CD14-positive monocyte (primary cell): ENCODE results near the gene CDKAL1. TPM values are rescaled to one million over a fixed set of nuclear protein-coding genes. Genes with fewer than 3 reads are reported as not detected.

ENCODE experiments used
- DNase-seq, 3 donors: peaks; one replicate each; pipeline ENCODE4 v3.0.0-alpha.2; 2011 to 2022
- H2AFZ ChIP-seq: 2 replicates; pipeline ENCODE4 v1.6.0; 2012; ENCODE audit warnings: mild to moderate bottlenecking, low read depth, low read length, inconsistent platforms; ENCODE audit not compliant: insufficient read depth, poor library complexity, severe bottlenecking
- H3K27ac ChIP-seq, 2 donors: 1 replicate in 1 of 2; 2 replicates in 1 of 2; pipeline ENCODE4 v1.5.1; 2012 to 2013; ENCODE audit warnings: low read length in 2 of 2, control low read depth in 1 of 2, inconsistent platforms in 1 of 2, low read depth in 1 of 2, mild to moderate bottlenecking in 1 of 2
- H3K27me3 ChIP-seq, 2 donors: one replicate each; pipeline versions ENCODE4 v1.6.0 to v1.6.1; 2011 to 2013; ENCODE audit warnings: low read length in 2 of 2; ENCODE audit not compliant: control insufficient read depth in 2 of 2, insufficient read depth in 2 of 2
- H3K36me3 ChIP-seq, 2 donors: replicated peaks in 1 of 2; 1 replicate in 1 of 2; 2 replicates in 1 of 2; pipeline versions ENCODE4 v1.5.1 to v1.6.1; 2012 to 2013; ENCODE audit warnings: low read length in 2 of 2, control low read depth in 1 of 2, inconsistent platforms in 1 of 2, mild to moderate bottlenecking in 1 of 2; ENCODE audit not compliant: insufficient read depth in 2 of 2, control insufficient read depth in 1 of 2
- H3K4me1 ChIP-seq, 2 donors: 1 replicate in 1 of 2; 2 replicates in 1 of 2; pipeline versions ENCODE4 v1.5.1 to v1.6.1; 2012 to 2013; ENCODE audit warnings: low read length in 2 of 2, control low read depth in 1 of 2, inconsistent platforms in 1 of 2, mild to moderate bottlenecking in 1 of 2, moderate library complexity in 1 of 2; ENCODE audit not compliant: insufficient read depth in 2 of 2, control insufficient read depth in 1 of 2
- H3K4me2 ChIP-seq: replicated peaks from 2 replicates; pipeline ENCODE3; 2012; ENCODE audit warnings: low read length, moderate library complexity, mild to moderate bottlenecking; ENCODE audit not compliant: poor library complexity, severe bottlenecking; ENCODE audit errors: extremely low read depth
- H3K4me3 ChIP-seq, 3 experiments: fragments of 200-600 bp in 1 of 3; sonication (generic) in 1 of 3; replicated peaks in 1 of 3; 1 replicate in 2 of 3; 2 replicates in 1 of 3; pipeline ENCODE4 v1.5.1; 2011 to 2013; ENCODE audit warnings: low read length in 3 of 3, mild to moderate bottlenecking in 3 of 3, control low read depth in 2 of 3, low read depth in 2 of 3, inconsistent platforms in 1 of 3, moderate library complexity in 1 of 3
- H3K79me2 ChIP-seq: 2 replicates; pipeline ENCODE4 v1.6.0; 2012; ENCODE audit warnings: mild to moderate bottlenecking, control low read depth, inconsistent platforms, low read length, moderate library complexity; ENCODE audit not compliant: insufficient read depth
- H3K9ac ChIP-seq: 2 replicates; pipeline ENCODE4 v1.6.0; 2017; ENCODE audit warnings: low read length, mild to moderate bottlenecking; ENCODE audit not compliant: insufficient read depth, poor library complexity, severe bottlenecking
- H3K9me3 ChIP-seq, 2 donors: replicated peaks in 1 of 2; 1 replicate in 1 of 2; 2 replicates in 1 of 2; pipeline versions ENCODE4 v1.5.1 to v1.6.1; 2012 to 2013; ENCODE audit warnings: low read length in 2 of 2, control low read depth in 1 of 2; ENCODE audit not compliant: control insufficient read depth in 1 of 2, insufficient read depth in 1 of 2
- H4K20me1 ChIP-seq: 2 replicates; pipeline ENCODE4 v1.6.0; 2012; ENCODE audit warnings: mild to moderate bottlenecking, low read length, control low read depth, moderate library complexity; ENCODE audit not compliant: insufficient read depth
- H3K27ac Mint-ChIP-seq, 7 donors: one replicate each; pipeline ENCODE4 v1.8.0; 2020; ENCODE audit warnings: mild to moderate bottlenecking in 7 of 7, mixed read lengths in 7 of 7, moderate library complexity in 6 of 7, inconsistent platforms in 2 of 7
- H3K27me3 Mint-ChIP-seq, 3 donors: one replicate each; pipeline ENCODE4 v1.8.0; 2021 to 2022; ENCODE audit warnings: low read depth in 3 of 3, mild to moderate bottlenecking in 3 of 3, mixed read lengths in 3 of 3, moderate library complexity in 3 of 3, inconsistent platforms in 1 of 3
- H3K36me3 Mint-ChIP-seq, 2 donors: one replicate each; pipeline ENCODE4 v1.8.0; 2020; ENCODE audit warnings: mixed read lengths in 2 of 2, inconsistent platforms in 1 of 2, mild to moderate bottlenecking in 1 of 2
- H3K4me1 Mint-ChIP-seq: one replicate; pipeline ENCODE4 v1.8.0; 2020; ENCODE audit warnings: mild to moderate bottlenecking, mixed read lengths
- H3K4me3 Mint-ChIP-seq, 2 donors: one replicate each; pipeline ENCODE4 v1.8.0; 2020; ENCODE audit warnings: mild to moderate bottlenecking in 2 of 2, mixed read lengths in 2 of 2, moderate library complexity in 1 of 2
- H3K9me3 Mint-ChIP-seq, 7 donors: one replicate each; pipeline ENCODE4 v1.8.0; 2020 to 2022; ENCODE audit warnings: mixed read lengths in 7 of 7, mild to moderate bottlenecking in 6 of 7, moderate library complexity in 6 of 7, inconsistent platforms in 2 of 7
- CTCF ChIP-seq: fragments of 200-600 bp; IDR thresholded peaks from one replicate; pipeline ENCODE4 v1.8.0; 2022; ENCODE audit warnings: antibody characterized with exemption, mild to moderate bottlenecking
- WGBS: methylation state at CpG from one replicate; pipeline ENCODE4 v1.1.5; 2013; ENCODE audit warnings: missing lambda C conversion rate; ENCODE audit not compliant: insufficient coverage; 5-methylcytosine and 5-hydroxymethylcytosine counted together
- intact Hi-C, 2 donors: fragments of 100-400 bp; cut with micrococcal nuclease; formaldehyde crosslinking; loops; one replicate each; pipeline versions ENCODE4 v1.15.0 to v1.15.1; 2023
- polyA plus RNA-seq, 3 donors: library from polyadenylated mRNA; depleted of rRNA in 1 of 3; unstranded in 2 of 3; stranded (reverse) in 1 of 3; fragments of 300-500 nt in 2 of 3; fragments of >200 nt in 1 of 3; fragmentation: Illumina TruSeq in 2 of 3; gene quantifications; 1 replicate in 2 of 3; 2 replicates in 1 of 3; pipeline ENCODE4 v1.2.3, GENCODE V29; 2012 to 2021

The CDKAL1 gene
- polyA plus RNA-seq, 3 donors, result 3.2 to 12.4 (median 8.3) TPM

DNA sequence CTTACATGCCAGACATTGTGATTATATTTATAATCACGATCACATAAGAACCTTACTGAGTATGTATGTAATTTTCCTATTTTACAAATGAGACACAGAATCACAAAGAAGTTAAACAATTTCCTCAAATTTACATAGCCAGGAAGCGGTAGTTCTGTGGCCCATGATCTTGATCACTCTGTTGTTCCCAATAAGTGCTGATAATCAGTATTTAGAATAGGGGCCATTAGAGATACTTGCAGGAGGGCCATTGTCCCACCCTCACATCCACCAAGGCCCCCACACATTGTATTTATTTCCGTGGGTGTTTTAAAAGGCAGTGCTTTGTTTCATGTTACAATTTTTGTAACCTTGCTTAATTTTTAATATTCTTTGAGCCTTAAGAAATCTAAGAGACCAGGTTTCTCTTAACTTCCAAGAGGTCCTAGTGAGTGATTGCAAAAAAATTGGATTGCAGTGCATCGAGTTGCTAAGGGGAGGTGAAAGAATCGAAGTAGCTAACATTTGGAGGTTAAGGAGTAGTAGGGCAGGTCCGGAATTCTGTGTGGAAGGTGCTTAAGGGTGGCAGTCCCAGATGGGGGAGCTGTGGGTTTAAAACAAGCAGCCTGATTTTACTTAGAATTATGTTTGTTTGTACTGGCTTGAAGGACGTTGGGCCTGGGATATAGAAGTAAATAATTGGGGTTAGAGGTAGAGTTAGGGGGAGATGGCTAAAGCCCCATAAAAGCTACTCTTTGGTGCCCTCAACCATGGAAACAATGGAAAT lies 339.4 kb downstream of the CDKAL1 start:
- no peak overlapping the region for H3K4me3 ChIP-seq
- no peak for DNase-seq
- H3K79me2 ChIP-seq, result no peaks in the 10 kb centered on the region
- no peak overlapping the region for H3K4me3 Mint-ChIP-seq
- no peaks in the 10 kb centered on the region for H3K9me3 ChIP-seq
- H3K4me2 ChIP-seq, result no peak overlapping the region
- TF ChIP-seq CTCF, result no peak
- no peaks in the 10 kb centered on the region for H3K4me1 ChIP-seq
- no peaks in the 10 kb centered on the region for H3K4me1 Mint-ChIP-seq
- no peaks in the 10 kb centered on the region for H4K20me1 ChIP-seq
- H2AFZ ChIP-seq, result no peak overlapping the region
- H3K36me3 Mint-ChIP-seq, result no peaks in the 10 kb centered on the region
- H3K36me3 ChIP-seq, result no peaks in the 10 kb centered on the region
- no peaks in the 10 kb centered on the region for H3K27me3 Mint-ChIP-seq
- H3K9me3 Mint-ChIP-seq, result peaks cover 0 to 2% (median 0%) of the 10 kb centered on the region in 7 donors
- H3K27ac Mint-ChIP-seq, result no peak overlapping the region
- no peak overlapping the region for H3K9ac ChIP-seq
- WGBS, result 88% methylated on average over 4 of the region's 7 CpGs
- no peaks in the 10 kb centered on the region for H3K27me3 ChIP-seq
- no peak overlapping the region for H3K27ac ChIP-seq
- intact Hi-C loops, result no loop called here

GRCh38 chr6:20875369-20875963 lies 341.2 kb downstream of the CDKAL1 start:
- H3K4me3 ChIP-seq, result no peak overlapping the region

More at GRCh38 chr6:20875369-20875963, 341.2 kb downstream of the CDKAL1 start:
- no peaks in the 10 kb centered on the region for H3K27me3 Mint-ChIP-seq
- H3K9ac ChIP-seq, result no peak overlapping the region
- intact Hi-C loops, result no loop called here
- no peaks in the 10 kb centered on the region for H3K36me3 Mint-ChIP-seq
- no peaks in the 10 kb centered on the region for H3K9me3 ChIP-seq
- H3K4me2 ChIP-seq, result no peak overlapping the region
- no peak for TF ChIP-seq CTCF
- no peak overlapping the region for H3K27ac Mint-ChIP-seq
- no peaks in the 10 kb centered on the region for H3K79me2 ChIP-seq
- H3K27me3 ChIP-seq, result no peaks in the 10 kb centered on the region
- H3K27ac ChIP-seq, result no peak overlapping the region
- no peaks in the 10 kb centered on the region for H3K36me3 ChIP-seq
- no CpG with 5 or more reads among the region's 1 CpG for WGBS
- H4K20me1 ChIP-seq, result no peaks in the 10 kb centered on the region
- H3K4me3 Mint-ChIP-seq, result no peak overlapping the region
- no peaks in the 10 kb centered on the region for H3K4me1 ChIP-seq
- no peaks in the 10 kb centered on the region for H3K4me1 Mint-ChIP-seq
- H3K9me3 Mint-ChIP-seq, result peaks cover 0 to 2% (median 0%) of the 10 kb centered on the region in 7 donors
- H2AFZ ChIP-seq, result no peak overlapping the region
- DNase-seq, result no peak
